ENCODE results near the gene POM121. TPM values are rescaled to one million over a fixed set of nuclear protein-coding genes. Genes with fewer than 3 reads are reported as not detected.
"Not testable (repeated sequence)": the region's sequence is repeated elsewhere in the genome, so short reads cannot be mapped to it uniquely, and the experiment has no call there.

Gene POM121
- polyA plus RNA-seq (2011; rRNA removed) (3.5 and 4.9 TPM in 2 replicates), polyA minus RNA-seq (2011; rRNA and poly(A)+ RNA removed) (8.1 and 8.7 TPM in 2 replicates)

DNA sequence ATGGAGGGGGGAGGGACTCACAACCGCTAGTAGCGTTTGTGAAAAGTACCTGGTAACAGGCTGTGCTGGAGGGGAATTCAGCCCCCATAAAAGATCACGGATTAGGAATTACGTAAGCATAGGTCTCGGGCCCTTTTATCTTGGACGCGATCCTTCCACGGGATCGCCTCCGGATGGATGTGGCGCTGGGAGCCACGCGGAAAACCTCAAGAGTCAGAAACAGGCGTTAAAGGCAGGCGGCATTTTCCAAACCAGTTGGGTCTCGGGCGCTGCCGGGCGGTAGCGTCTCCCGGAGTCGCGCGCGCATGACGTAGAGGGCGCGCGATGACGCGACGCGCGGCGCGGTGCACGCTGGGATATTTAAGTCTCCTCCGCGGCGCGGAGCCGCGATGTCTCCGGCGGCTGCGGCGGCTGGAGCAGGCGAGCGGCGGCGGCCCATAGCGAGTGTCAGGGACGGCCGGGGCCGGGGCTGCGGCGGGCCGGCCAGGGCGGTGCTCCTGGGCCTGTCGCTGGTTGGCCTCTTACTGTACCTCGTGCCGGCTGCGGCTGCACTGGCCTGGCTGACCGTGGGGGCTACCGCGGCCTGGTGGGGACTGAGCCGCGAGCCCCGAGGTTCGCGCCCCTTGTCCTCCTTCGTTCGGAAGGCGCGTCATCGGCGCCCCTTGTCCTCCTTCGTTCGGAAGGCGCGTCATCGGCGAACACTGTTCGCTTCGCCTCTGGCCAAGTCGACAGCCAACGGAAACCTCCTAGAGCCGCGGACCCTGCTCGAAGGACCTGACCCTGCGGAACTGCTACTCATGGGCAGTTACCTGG lies at the start of gene POM121:
Gene POM121, plus strand, starts transcription at position 363 of the 813 bp plus-strand sequence. Its CDS starts 27 bp downstream, at position 390.
- ChIA-PET POLR2A (no interaction called here), CTCF (interaction anchor here (2.8 kb wide), 1 partner anchor 9 kb away, joined by 11 read pairs; no protein-coding TSS in a partner anchor)
- Histone ChIP-seq H3K9me3 (ENCODE audit: control insufficient read depth, insufficient read depth, low read length) (no peaks in the 10 kb centered on the region), H3K4me3 (ENCODE audit: low read depth, low read length) (peak within 1 kb of the TSS; percentile 82), H3K27me3 (ENCODE audit: control insufficient read depth, insufficient read depth, low read length) (no peaks in the 10 kb centered on the region), H3K27ac (ENCODE audit: low read depth, low read length) (peak within 1 kb of the TSS; percentile 92)
- peak; percentile 55 for DNase-seq (ENCODE audit: low read depth, low spot score)
- TF ChIP-seq, protein P1, sequence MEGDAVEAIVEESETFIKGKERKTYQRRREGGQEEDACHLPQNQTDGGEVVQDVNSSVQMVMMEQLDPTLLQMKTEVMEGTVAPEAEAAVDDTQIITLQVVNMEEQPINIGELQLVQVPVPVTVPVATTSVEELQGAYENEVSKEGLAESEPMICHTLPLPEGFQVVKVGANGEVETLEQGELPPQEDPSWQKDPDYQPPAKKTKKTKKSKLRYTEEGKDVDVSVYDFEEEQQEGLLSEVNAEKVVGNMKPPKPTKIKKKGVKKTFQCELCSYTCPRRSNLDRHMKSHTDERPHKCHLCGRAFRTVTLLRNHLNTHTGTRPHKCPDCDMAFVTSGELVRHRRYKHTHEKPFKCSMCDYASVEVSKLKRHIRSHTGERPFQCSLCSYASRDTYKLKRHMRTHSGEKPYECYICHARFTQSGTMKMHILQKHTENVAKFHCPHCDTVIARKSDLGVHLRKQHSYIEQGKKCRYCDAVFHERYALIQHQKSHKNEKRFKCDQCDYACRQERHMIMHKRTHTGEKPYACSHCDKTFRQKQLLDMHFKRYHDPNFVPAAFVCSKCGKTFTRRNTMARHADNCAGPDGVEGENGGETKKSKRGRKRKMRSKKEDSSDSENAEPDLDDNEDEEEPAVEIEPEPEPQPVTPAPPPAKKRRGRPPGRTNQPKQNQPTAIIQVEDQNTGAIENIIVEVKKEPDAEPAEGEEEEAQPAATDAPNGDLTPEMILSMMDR (IDR thresholded peaks at IDR 0.05; ENCODE audit: low read depth, low read length) = no peak

- CTCF ChIA-PET; H3K9me3 ChIP-seq (ENCODE audit: control insufficient read depth, insufficient read depth, low read length); H3K27me3 ChIP-seq (ENCODE audit: control insufficient read depth, insufficient read depth, low read length): not testable (repeated sequence)
- peak overlapping the region; percentile 74 for H3K4me3 ChIP-seq (ENCODE audit: low read depth, low read length)
- peak overlapping the region; percentile 85 for H3K27ac ChIP-seq (ENCODE audit: low read depth, low read length)
- TF ChIP-seq, protein P1 (IDR thresholded peaks at IDR 0.05; ENCODE audit: low read depth, low read length) = 0 out of 2 replicates have a peak, but pooled peaks have one; percentile 2
- DNase-seq (ENCODE audit: low read depth, low spot score) = peak; percentile 51
- POLR2A ChIA-PET = interaction anchor here (0.6 to 0.7 kb wide), 2 partner anchors 50 to 130 kb away, joined by 5 to 6 read pairs; no protein-coding TSS in a partner anchor
Observed at GRCh38 chr7:72879079-72879736, 45.7 kb upstream of the POM121 start.

DNA sequence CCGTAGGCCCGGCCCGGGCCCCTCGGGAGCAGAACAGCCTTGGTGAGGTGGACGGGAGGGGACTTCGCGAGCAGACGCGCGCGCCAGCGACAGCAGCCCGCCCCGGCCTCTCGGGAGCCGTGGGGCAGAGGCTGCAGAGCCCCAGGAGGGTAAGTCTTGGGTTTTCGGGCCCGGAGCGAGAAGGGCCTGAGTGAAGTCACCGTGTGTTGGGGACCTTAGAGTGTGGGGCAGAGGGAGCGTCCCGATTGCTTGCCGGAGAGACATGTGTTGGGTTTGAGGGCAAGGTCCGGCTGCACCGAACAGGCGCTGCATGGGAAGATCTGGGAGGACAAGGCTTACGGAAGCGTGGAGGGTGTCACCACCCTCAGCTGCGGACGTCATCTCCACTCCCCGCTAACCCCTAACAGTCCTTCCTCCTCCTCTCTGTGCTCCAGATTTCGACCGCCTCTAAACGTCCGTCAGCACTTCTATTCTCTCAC lies 45.1 kb upstream of the POM121 start:
- POLR2A ChIA-PET; H3K9me3 ChIP-seq (ENCODE audit: control insufficient read depth, insufficient read depth, low read length); DNase-seq (ENCODE audit: low read depth, low spot score); CTCF ChIA-PET; H3K27me3 ChIP-seq (ENCODE audit: control insufficient read depth, insufficient read depth, low read length): not testable (repeated sequence)
- Histone ChIP-seq H3K4me3 (ENCODE audit: low read depth, low read length) (peak overlapping the region; percentile 74), H3K27ac (ENCODE audit: low read depth, low read length) (peak overlapping the region; percentile 85)

GRCh38 chr7:72891750-72892149 lies 33.1 kb upstream of the POM121 start:
- POLR2A ChIA-PET; H3K4me3 ChIP-seq (ENCODE audit: low read depth, low read length); CTCF ChIA-PET; H3K9me3 ChIP-seq (ENCODE audit: control insufficient read depth, insufficient read depth, low read length); DNase-seq (ENCODE audit: low read depth, low spot score); H3K27me3 ChIP-seq (ENCODE audit: control insufficient read depth, insufficient read depth, low read length); H3K27ac ChIP-seq (ENCODE audit: low read depth, low read length): not testable (repeated sequence)

DNA sequence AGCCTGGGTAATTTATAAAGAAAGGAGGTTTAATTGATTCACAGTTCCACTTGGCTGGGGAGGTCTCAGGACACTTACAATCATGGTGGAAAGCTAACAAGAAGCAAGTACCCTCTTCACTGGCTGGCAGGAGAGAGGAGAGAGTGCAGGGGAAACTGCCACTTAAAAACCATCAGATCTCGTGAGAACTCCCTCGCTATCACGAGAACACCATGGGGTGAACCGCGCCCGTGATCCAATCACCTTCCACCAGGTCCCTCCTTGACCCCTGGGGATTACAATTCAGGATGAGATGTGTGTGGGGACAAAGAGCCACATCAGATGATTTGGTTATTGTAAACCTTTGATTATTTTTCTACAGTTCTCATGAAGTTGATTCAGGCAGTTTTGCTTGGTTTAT lies 20.2 kb upstream of the POM121 start:
- H3K27me3 ChIP-seq (ENCODE audit: control insufficient read depth, insufficient read depth, low read length); POLR2A ChIA-PET; CTCF ChIA-PET; H3K27ac ChIP-seq (ENCODE audit: low read depth, low read length); H3K9me3 ChIP-seq (ENCODE audit: control insufficient read depth, insufficient read depth, low read length); DNase-seq (ENCODE audit: low read depth, low spot score); H3K4me3 ChIP-seq (ENCODE audit: low read depth, low read length): not testable (repeated sequence)

DNA sequence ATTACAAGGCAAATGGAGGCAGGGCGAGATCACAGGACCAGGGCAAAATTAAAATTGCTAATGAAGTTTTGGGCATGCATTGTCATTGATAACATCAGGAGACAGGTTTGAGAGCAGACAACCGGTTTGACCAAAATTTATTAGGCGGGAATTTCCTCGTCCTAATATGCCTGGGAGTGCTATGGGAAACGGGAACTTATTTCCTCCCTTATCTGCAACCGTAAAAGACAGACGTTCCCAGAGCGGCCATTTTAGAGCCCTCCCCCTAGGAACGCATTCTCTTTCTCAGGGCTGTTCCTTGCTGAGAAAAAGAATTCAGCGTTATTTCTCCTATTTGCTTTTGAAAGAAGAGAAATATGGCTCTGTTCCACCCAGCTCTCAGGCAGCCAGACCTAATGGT lies 16.5 kb upstream of the POM121 start:
- H3K27me3 ChIP-seq (ENCODE audit: control insufficient read depth, insufficient read depth, low read length); CTCF ChIA-PET; H3K4me3 ChIP-seq (ENCODE audit: low read depth, low read length); H3K9me3 ChIP-seq (ENCODE audit: control insufficient read depth, insufficient read depth, low read length); DNase-seq (ENCODE audit: low read depth, low spot score); POLR2A ChIA-PET; H3K27ac ChIP-seq (ENCODE audit: low read depth, low read length): not testable (repeated sequence)

- CTCF ChIA-PET; H3K9me3 ChIP-seq (ENCODE audit: control insufficient read depth, insufficient read depth, low read length); H3K27ac ChIP-seq (ENCODE audit: low read depth, low read length); POLR2A ChIA-PET; DNase-seq (ENCODE audit: low read depth, low spot score); H3K27me3 ChIP-seq (ENCODE audit: control insufficient read depth, insufficient read depth, low read length); H3K4me3 ChIP-seq (ENCODE audit: low read depth, low read length): not testable (repeated sequence)
Observed at GRCh38 chr7:72911395-72911794, 13.5 kb upstream of the POM121 start.

DNA sequence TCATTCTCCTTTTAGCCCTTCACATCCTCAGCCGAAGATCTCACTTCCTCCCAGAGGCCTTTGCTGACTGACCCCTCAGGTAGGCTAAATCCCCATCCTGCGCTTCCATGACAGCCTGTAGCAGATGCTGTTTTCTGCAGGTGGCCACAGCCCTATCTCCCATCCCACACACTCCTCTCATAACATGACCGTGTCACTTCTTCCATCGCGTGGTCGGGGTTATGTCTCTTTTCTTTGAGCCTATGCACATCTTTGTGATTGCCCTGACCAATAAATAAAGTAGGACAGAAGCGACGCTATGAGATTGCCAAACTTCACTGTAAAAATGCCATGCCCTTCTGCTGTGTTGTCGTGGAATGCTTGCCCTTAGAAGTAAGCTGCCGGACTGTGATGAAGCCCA lies 11.1 kb upstream of the POM121 start:
- CTCF ChIA-PET; DNase-seq (ENCODE audit: low read depth, low spot score); POLR2A ChIA-PET; H3K27me3 ChIP-seq (ENCODE audit: control insufficient read depth, insufficient read depth, low read length); H3K27ac ChIP-seq (ENCODE audit: low read depth, low read length); H3K9me3 ChIP-seq (ENCODE audit: control insufficient read depth, insufficient read depth, low read length); H3K4me3 ChIP-seq (ENCODE audit: low read depth, low read length): not testable (repeated sequence)

All from AG04450 (cell line).